Gastrocnemius medialis (tissue), 4 donors: ENCODE measurements around the gene FAM174C.

ENCODE experiments used
- POLR2A ChIP-seq, 2 donors: fragments of 450-650 bp; IDR thresholded peaks; one replicate each; pipeline ENCODE4 v1.6.1; 2017; ENCODE audit warnings: antibody characterized with exemption in 2 of 2, mild to moderate bottlenecking in 2 of 2, moderate library complexity in 2 of 2
- TF ChIP-seq, protein P1 (sequence below), 5 experiments: fragments of 450-650 bp in 3 of 5; fragments of 200-600 bp in 2 of 5; sonication (generic) in 2 of 5; IDR thresholded peaks in 4 of 5; conservative IDR thresholded peaks in 1 of 5; 1 replicate in 4 of 5; 2 replicates in 1 of 5; pipeline ENCODE4 v1.5.1; 2016 to 2019; ENCODE audit warnings: antibody characterized with exemption in 5 of 5, mild to moderate bottlenecking in 3 of 5, moderate library complexity in 3 of 5

DNA sequence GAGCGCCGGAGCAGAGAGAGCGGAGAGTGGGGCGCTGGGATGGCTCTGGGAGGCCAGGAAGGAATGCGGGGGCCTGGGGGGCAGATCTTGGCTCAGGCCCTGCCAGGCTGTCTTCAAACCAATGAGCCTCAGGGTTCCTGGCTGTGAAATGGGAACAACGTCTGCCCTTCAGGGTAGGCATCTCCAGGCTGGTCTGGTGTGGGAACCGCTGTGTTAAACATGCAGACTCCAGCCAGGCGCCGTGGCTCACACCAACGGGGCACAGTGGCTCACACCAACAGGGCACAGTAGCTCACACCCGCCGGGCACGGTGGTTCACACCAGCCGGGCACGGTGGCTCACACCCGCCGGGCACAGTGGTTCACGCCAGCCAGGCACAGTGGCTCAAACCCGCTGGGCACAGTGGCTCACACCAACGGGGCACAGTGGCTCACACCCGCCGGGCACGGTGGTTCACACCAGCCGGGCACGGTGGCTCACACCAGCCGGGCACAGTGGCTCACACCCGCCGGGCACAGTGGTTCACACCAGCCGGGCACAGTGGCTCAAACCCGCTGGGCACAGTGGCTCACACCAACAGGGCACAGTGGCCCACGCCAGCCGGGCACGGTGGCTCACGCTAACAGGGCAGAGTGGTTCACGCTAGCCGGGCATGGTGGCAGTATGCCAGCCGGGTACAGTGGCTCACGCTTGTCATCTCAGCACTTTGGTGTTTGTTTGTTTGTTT, 50.4 kb downstream of the FAM174C start:
- TF ChIP-seq, protein P1, sequence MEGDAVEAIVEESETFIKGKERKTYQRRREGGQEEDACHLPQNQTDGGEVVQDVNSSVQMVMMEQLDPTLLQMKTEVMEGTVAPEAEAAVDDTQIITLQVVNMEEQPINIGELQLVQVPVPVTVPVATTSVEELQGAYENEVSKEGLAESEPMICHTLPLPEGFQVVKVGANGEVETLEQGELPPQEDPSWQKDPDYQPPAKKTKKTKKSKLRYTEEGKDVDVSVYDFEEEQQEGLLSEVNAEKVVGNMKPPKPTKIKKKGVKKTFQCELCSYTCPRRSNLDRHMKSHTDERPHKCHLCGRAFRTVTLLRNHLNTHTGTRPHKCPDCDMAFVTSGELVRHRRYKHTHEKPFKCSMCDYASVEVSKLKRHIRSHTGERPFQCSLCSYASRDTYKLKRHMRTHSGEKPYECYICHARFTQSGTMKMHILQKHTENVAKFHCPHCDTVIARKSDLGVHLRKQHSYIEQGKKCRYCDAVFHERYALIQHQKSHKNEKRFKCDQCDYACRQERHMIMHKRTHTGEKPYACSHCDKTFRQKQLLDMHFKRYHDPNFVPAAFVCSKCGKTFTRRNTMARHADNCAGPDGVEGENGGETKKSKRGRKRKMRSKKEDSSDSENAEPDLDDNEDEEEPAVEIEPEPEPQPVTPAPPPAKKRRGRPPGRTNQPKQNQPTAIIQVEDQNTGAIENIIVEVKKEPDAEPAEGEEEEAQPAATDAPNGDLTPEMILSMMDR (IDR thresholded peaks at IDR 0.05 in 4 of 5, conservative IDR thresholded peaks at IDR 0.05 in 1 of 5) = no peak
- TF ChIP-seq POLR2A (IDR thresholded peaks at IDR 0.05) = no peak
